T follicular helper cell (primary cell): Measurements from ENCODE around the gene ETAA1.

Source experiments
- DNase-seq: peaks from one replicate; pipeline ENCODE4 v3.0.0-alpha.2; 2020; ENCODE audit warnings: low read depth
- total RNA-seq, 2 experiments: gene quantifications; one replicate each; lab custom pipeline; 2026; lab: John Stamatoyannopoulos, UW

ETAA1 gene
- 25.8 to 32.9 reads per million in 2 experiments for total RNA-seq

DNA sequence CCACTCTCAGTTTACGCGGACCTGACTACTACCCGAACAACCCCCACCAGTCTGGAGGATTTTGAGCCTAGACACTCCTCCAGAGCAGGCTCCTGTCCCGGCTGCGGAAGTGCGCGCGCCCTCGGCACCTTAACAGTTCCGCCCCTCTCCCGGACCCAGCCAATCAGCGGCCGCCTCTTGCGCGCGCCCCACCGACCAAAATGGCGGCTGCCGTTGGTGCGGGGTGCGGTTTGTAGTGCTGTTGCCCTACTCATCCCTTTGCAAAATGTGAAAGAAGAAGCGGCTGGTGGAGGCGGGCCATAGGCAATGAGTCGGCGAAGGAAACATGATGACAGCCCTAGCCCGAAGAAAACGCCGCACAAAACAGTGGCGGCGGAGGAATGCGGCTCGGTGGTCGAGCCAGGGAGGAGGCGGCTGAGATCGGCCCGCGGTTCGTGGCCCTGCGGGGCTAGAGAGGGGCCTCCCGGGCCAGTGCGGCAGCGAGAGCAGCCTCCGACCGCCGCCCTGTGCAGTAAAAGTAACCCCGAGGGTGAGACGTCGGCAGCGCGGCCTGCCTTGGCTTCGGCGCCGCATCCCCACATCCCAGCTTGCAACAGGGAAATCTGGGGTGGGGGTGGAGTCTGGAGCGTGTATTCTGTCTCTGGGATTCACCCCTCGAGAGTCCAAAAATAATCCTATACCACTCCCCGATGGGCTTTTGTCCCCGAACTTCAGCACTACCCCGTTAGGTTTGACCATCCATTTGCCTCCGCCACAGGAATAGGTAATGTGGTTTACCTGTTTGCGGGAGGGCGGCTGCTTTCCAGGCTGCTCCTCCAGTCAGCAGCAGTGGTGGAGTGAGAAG lies at the start of gene ETAA1:
TSS of gene ETAA1 (plus strand) at position 191 of the 844 bp plus-strand sequence. CDS start at position 307, 116 bp downstream.
- DNase-seq: peak; percentile 91

DNA sequence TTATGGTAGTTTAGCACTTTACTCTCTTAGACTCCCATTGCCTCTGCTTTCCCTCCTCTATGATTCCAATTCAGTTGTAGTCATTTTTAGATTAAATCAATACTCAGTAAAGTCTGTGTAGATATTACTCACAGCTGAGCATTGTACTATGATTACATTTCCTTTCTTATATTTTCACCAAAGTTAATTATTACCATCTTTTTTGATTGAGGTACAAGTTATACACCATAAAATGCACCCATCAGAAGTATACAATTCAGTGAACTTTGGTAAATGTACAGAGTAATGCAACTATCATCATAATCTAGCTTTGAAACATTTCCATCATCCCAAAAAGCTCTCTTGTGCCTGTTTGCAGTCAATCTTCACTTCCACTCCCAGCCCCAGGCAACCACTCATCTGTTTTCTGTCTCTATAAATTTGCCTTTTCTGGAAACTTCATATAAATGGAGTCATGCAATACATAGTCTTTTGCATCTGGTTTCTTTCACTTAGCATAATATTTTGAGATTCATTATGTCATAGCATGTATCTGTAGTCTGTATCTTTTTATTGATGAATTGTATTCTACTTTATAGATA lies 30.2 kb upstream of the ETAA1 start:
- no peak for DNase-seq

DNA sequence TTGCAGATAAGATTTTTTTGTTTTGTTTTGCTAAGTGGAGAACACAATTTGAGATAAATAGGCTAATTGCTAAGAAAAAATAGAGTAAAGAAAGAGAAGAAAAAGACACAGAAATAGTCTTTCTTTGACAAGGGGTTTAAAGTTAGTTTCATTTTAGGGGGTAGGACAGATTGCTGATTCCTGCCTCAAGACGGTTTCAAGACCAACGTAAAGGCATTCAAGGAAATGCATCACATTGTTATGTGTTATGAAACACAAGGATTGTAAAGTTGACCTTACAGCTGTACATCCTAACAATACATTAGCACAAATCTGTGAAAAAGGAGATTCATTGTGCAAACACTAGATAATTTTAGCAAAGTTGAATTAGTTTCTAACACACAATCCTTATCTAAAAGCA lies 22.7 kb upstream of the ETAA1 start:
- no peak for DNase-seq

DNA sequence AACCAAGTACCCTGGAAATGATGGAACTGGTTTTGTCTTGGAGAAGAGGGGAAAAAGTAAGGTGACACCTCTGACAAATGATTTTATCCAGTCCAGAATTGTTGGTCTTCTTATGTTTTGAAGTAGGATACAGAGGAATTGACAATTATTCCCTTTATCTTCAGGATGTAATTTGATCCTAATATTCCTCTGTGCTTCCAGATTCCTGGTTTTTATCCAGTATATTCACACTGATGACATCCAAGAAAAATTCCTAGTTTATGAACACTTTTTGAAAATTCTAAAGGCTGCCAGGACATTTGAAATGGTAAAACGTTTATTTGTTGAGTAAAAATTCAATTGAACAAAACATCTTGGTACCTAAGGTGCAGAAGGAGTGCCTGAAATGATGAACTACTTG lies 22.2 kb upstream of the ETAA1 start:
- DNase-seq: no peak

DNA sequence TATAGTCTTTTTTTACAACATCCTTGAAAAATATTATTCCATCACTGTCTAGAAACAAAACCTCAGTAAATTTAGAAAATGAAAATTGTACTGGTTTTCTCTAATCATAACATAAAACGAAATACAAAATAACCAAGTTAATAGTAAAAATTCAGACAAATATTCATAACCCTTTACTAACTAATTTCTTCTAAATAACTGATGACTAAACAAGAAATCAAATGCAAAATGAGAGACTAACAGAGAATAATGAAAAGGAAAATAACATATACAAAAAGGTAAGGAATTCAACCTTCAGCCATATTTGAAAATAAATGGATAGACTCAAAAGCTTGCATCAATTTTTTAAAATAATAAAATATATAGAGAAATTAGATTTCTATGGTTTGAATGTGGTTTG lies 18.6 kb upstream of the ETAA1 start:
- DNase-seq: no peak

DNA sequence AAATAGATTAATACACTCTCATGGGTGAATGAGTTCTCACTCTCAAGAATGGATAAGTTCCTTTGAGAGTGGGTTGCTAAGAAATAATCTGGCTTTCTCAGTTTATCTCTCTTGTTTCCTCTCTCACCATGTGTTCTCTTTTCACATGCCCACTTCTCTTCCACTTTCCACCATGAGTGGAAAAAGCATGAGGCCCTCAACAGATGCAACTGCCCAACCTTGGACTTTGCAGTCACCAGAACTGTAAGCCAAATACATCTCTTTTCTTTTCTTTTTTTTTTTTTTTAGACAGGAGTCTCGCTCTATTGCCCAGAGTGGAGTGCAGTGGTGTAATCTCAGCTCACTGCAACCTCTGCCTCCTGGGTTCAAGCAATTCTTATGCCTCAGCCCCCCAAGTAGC lies 18.1 kb upstream of the ETAA1 start:
- no peak for DNase-seq

DNA sequence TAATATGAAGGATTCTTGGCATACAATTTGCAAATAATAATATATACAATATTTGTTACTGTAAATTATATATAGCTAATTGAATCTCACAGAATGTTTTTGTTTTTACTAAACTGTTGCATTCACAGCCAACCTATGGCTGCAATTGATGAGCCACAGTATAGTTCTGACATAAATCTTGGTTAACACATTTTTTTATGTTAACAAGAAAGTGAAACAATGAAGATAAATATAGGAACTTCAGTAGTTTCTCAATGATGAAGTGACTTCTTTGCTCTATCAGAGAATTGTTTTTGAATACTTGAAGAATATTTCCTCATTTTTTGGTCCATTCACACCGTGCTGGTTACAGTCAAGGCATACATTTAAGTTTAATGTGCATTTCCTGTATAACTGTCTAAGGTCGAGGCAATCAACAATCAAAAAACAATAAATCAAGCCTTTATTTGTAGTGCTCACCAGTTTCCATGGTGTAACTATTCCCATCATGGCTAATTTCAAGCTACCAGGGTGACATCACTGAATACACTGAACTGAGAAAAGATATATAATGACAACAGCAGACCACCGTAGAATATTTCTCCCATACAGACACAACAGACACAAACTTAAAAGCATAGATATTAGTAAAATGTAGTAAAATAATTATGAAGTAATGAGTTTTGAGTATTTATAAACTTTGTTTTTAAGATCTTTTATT lies 12.9 kb upstream of the ETAA1 start:
- DNase-seq: no peak

DNA sequence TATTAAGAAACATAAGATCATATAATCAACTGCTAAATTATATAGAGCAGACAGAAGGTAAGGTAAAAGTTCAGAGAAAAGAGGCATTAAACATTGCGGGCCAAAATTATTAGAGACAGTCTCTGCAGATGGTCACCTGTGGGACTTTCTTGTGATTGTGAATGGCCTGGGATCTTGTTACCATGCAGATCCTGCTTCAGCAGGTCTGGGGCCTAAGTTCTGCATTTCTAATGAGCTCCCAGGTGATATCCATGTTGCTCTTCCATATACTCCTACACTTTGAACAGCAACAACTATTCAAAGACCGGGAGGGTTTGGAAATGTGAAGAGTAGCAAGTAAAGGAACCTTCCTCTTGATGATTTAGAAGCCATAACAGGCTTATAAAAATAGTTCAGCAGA lies 8.5 kb upstream of the ETAA1 start:
- DNase-seq: no peak

DNA sequence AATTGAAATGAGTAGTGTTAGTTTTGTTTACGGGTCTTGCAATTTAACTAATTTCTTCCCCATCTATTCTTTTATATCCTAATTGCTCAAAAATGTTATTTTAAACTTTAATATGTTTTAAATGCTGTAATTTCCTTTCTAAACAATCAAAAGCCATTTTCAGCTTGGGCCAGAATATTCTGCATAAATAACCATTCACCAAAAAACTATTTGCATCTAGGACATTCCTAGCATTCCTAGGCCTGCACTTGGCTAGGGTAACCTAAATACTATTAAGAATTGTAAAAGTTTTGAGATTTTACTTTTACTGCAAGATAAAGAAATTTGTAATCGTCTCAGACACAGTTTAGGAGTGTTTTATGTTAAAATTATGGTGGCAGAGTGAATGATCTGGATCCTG lies 7.8 kb upstream of the ETAA1 start:
- no peak for DNase-seq

DNA sequence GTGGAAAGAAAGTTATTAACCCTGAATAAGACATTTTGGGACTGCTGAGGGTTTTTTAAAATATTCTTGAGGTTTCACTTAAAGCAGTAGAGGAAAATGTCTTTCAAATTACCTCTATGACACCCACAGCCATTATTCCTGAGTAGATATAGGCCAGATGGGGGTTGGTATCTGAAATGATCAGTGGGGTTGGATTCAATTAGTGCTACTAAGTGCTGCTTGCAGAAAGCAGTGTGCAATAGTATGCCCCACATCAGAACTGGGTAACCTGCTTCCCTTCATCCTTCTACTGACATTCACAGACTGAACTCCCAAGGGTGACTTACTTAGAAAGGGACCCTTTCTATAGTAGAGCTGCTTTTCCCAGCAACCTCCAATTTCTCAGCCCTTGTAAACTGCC lies 7.3 kb upstream of the ETAA1 start:
- DNase-seq: no peak

DNA sequence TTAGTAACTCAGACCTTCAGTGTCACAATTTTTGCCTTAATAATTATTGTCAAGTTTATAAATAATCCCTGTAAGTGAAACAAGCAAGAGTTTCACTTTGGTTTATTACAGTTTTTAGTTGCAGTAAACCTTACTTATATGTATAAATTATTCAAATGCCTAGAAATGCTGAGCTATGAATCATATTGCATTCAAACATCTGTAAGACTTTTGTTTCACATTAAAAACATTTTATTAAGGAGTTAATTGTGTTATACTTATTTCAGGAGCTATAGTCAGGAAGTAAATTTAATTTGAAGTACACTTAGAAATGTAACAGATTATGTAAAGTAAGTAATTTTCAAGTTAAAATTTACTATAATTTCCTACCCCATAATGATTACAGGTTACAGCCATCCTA lies 3.9 kb upstream of the ETAA1 start:
- DNase-seq: no peak

DNA sequence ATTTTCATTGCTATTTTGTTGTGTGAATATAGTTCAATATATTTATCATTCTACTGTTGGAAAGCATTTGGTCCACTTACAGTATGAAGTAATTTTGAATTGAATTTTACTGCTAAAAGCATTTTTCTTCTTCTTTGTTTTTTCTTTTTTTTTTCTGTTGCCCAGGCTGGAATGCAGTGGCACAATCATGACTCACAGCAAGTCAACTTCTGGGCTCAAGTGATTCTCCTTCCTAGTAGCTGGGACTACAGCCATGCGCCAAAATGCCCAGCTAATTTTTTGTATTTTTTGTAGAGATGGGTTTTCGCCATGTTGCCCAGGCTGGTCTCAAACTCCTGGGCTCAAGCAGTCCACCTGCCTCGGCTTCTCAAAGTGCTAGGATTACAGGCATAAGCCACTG lies 2.4 kb upstream of the ETAA1 start:
- DNase-seq: no peak

DNA sequence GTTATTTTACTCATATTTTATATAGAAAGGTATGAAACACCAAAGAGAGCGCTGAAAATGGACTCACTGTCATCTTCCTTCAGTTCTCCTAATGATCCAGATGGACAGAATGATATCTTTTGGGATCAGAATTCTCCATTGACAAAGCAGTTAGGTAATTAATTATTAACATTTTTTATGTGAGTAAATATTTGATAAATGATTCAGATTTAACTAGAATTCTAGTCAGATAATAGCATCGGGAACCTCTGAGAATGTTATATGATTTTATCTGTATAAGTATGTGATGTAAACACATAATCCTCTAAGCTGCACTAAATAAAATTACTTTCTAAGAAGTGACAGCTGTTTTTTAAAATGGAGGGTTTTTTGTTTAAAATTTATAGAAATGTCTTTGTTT lies 2.0 kb downstream of the ETAA1 start:
- no peak for DNase-seq

DNA sequence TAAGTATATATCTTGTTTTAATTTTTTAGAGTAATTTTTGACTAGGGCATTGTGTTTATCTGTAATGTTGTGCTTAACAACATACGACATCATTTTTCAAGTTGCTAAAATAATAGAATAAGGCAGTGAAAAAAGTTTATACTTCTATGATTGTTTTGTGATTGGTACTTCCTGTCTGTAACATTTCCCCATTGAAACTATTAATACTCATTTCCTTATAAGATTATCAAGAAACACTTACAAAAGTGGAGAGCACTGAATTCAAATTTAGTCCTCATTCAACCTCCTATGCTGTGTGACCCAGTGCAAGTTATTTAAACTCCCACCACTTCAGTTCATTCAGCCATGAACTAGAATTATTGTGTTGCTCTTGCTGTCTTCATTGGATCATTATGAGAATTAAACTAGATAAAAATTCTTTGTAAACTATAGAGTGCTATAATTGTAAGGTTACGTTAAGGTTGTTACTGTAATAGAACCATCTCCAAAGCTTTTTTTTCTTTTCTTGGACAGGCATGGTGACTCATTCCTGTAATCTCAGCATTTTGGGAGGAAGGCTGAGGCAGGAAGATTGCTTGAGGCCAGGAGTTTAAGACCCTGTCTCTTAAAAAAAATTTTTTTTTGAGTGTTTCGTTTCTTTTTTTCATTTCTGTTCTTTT lies 2.8 kb downstream of the ETAA1 start:
- DNase-seq: no peak

DNA sequence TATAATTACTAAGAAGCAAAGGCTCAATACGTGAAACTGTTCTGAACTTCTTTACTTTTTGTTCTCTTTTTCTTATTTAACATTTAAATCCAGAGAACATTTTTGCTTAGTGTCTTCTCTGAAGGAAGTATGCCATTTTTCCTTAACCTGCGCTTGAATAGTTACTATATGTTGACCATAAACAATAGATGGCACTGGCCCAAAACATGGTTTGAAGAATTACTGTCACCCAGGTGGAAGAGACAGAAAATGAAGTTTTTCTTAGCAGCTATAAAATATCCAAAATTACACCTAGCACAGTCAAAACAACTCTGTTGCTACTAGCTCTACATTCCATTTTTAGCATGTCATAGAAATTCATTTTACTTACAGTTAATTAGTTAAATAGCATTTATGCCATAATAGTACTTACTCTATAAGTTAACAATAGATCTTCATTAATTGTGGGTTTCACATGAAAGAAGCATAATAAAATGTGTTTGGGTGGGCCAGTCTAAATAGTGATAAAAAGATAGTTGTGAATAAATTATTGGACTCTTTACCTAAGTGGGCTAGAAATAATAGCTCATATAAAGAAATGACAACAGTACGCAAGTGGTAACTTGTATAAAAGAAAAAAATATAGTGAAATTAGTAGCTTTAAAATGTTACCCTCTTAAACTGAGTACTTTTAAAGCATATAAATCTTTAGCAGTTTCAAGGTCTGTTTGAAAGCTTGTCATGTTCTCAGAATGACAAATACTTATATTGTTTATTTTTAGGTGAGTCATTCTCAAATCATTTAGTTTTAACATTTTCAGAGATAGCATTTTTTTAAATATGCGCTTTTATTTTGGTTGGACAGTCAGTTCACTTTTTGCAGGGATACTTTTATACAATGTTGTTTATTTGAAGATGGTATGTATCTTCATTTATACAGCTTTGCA lies 3.7 kb downstream of the ETAA1 start:
- no peak for DNase-seq

DNA sequence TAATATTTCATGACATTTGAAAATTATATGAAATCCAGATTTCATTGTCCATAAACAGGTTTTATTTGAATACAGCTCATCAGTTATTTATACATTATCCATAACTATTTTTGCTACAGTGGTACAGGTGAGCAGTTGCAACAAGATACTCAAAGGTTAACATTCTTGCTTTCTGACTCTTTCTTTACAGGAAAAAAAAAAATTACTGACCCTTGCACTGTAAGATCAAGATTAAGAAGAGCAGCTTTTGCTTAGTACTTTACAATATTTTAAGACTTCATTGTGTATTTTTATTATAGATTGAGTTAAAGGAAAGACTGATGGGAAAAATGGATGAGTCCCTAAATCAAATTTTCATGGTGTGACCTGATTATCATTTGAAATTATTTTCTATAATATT lies 11.2 kb downstream of the ETAA1 start:
- DNase-seq: no peak

DNA sequence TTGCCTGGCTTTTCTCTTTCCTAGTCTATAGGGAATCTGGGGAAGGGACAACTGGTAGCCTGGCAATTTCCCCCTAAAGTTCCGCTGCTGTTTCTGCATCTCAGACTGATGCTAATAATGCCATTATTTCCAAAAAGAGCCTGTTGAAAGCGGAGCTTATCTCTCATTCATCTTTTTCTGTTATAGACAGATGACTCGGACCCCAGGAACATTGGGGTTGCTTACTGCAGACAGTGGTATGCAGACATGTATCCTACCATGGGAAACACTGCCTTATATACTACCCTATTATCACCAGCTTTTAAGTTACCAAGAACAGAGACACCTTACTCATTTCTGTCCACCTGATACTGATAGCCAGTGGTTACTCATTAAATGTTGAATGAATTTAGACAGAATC lies 15.3 kb downstream of the ETAA1 start:
- DNase-seq: no peak

DNA sequence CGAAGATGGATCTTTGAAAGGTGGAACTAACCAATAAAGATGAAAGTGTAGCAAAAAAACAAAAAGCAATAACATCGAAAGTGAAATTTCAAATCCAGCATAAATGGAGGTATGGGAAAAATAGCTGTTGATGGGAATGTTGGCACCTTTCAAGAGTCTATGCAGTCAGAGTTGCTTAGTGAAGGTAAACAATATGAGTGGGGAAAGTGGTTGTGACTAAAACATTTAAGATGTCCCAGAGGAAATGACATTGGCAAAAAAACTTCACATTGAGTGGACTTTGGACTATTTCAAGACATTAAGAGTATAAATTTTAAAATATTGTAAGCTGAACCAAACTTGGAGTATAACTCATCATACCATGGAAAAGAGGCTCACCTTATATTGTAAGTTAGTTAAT lies 17.7 kb downstream of the ETAA1 start:
- no peak for DNase-seq

DNA sequence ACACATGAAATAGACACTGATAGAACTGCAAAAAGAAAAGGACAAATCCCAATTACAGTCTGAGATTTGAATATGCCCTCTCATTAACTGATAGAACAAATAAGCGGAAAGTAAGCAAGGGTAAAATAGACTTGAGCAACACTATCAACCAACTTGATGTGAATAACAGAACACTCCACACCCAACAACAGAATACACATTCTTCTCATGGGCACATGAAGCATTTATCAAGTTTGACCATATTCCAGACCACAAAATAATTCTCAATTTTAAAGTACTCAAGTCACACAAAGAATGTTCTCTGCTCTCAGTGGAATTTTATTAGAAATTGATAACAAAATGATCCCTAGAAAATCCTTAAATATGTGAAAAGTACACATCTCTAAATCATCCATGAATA lies 19.0 kb downstream of the ETAA1 start:
- DNase-seq: no peak

DNA sequence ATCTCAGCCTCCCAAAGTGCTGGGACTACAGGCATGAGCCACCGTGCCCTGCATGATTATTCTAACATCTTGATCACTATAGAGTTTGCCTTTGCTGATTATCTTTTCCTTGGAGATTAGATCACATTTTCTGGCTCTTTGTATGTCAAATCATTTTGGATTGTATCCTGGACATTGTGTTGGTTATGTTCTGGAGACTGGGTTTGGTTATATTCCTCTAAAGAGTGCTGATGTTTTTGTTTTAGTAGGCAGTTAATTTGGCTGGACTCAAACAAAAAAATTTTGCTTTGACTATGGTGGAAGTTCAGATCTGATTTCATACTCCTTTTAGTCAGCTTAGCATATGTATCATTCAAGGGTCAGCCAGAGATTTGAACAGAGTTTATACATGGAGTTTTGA lies 26.4 kb downstream of the ETAA1 start:
- no peak for DNase-seq

DNA sequence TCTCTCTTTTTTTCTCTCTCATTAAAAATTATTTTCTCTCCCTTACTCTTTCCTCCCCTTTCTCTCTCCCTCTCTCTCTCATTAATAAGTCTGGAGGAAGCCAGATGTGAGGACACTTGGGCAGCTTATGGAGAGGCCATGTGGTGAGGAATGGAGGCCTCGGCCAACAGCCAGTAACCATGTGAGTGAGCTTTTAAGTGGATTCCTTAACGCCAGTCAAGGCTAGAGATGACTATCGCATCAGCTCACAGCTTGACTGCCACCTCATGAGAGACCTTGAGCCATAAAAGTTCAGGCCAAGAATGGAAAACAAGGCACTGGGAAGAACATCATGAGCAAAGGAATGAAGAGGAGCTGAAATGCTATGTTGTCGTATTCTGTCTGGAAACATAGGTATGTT lies 39.1 kb downstream of the ETAA1 start:
- DNase-seq: no peak

DNA sequence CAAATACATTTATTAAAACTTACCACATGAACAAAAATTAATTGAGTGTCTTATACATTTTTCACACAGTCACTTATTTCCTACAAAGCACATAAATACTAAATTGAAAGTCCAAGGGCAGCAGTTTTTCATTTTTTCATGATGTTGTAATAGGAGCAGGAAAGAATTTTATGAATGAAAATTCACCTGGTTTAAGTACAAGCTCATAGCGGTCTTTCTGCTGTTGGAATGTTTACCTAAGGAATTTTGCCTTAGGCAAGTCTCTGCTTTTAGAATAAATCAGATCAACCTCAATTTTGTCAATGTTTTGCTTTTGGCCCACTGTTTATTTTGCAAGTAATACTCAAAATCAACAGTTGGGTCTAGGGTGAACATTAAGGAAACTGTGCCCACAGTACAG lies 40.0 kb downstream of the ETAA1 start:
- DNase-seq: no peak
